ENCODE measurements around the gene ZNF343.

DNA sequence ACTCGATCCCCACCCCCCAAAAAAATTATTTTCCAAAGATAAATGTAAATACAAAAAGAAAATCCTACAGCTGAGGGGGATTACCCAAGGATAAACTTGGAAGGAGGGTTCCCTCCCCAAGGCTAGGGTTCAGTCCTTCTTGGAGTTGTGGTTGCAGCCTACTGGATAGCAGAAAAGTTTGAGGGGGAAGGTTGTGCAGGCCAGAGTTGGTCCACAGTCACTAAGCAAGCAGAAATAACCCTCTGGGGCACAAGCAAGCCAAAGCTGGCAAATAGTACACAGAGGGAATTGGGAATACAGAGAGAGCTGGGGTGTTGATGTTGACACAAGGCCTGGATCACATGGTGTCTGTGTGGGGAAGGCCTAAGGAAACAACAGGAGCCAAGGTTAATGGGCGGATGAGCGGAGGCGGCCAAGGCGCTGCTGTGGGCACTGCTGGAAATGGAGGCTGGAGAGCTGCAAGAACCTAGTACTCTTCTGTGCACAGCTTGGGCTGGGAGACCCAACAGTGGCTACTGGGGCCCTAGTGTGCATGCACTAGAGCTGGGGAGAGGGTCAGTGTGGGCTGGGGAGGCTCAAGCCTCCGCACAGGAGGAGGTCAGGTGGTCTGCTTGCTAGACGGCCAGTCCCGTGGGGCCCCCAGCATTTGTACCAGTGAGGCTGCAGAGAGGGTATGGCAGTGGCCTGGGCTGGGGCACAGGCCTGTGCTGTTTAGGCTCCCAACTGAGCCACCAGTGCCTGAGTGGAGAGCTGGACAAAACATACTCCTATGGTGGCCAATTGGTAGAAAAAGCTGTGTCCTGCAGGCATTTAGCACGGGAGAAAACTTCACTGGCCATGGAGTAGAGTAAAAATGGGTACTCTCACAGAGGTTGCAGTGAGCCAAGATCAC lies 32.6 kb downstream of the ZNF343 start:
- TF ChIP-seq, protein P1, sequence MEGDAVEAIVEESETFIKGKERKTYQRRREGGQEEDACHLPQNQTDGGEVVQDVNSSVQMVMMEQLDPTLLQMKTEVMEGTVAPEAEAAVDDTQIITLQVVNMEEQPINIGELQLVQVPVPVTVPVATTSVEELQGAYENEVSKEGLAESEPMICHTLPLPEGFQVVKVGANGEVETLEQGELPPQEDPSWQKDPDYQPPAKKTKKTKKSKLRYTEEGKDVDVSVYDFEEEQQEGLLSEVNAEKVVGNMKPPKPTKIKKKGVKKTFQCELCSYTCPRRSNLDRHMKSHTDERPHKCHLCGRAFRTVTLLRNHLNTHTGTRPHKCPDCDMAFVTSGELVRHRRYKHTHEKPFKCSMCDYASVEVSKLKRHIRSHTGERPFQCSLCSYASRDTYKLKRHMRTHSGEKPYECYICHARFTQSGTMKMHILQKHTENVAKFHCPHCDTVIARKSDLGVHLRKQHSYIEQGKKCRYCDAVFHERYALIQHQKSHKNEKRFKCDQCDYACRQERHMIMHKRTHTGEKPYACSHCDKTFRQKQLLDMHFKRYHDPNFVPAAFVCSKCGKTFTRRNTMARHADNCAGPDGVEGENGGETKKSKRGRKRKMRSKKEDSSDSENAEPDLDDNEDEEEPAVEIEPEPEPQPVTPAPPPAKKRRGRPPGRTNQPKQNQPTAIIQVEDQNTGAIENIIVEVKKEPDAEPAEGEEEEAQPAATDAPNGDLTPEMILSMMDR (IDR thresholded peaks at IDR 0.05) = no peak
- TF ChIP-seq POLR2A (IDR thresholded peaks at IDR 0.05) = no peak
- TF ChIP-seq POLR2AphosphoS5 (IDR thresholded peaks at IDR 0.05) = no peak
